PC-3 (cell line): ENCODE data around the gene CNTNAP2.

ENCODE experiments used
- CTCF ChIP-seq: fragments of 300-600 bp; sonication (generic); conservative IDR thresholded peaks from 2 replicates; pipeline ENCODE4 v1.5.1; 2017; ENCODE audit warnings: antibody characterized with exemption, low read depth, mild to moderate bottlenecking, low read length
- EZH2phosphoT487 ChIP-seq: fragments of 300-600 bp; sonication (generic); IDR thresholded peaks from 2 replicates; pipeline ENCODE4 v1.6.1; 2018; ENCODE audit warnings: mild to moderate bottlenecking, antibody characterized with exemption, low read length, borderline replicate concordance

- TF ChIP-seq CTCF (no peak), EZH2phosphoT487 (no peak)
These were observed 2113.7 kb downstream of the CNTNAP2 start for GRCh38 chr7:148230296-148230695.
